NCI-H345 (cell line): ENCODE measurements around the gene BMP7.
"Not testable (repeated sequence)": the region's sequence is repeated elsewhere in the genome, so short reads cannot be mapped to it uniquely, and the experiment has no call there.

Experiments used
- DNase-seq: peaks from one replicate; lab custom pipeline; 2025; lab: John Stamatoyannopoulos, UW

Gene BMP7

GRCh38 chr20:57249073-57249472, 17.4 kb downstream of the BMP7 start:
- DNase-seq, result no peak

GRCh38 chr20:57248132-57248797, 18.2 kb downstream of the BMP7 start:
- DNase-seq, result no peak

- no peak for DNase-seq
Measured at GRCh38 chr20:57247292-57247965, 19.0 kb downstream of the BMP7 start.

GRCh38 chr20:57245997-57246396, 20.4 kb downstream of the BMP7 start:
- no peak for DNase-seq

GRCh38 chr20:57244627-57245214, 21.7 kb downstream of the BMP7 start:
- DNase-seq, result no peak

GRCh38 chr20:57244221-57244585, 22.2 kb downstream of the BMP7 start:
- no peak for DNase-seq

- DNase-seq, result peak; percentile 63
Measured at GRCh38 chr20:57243480-57244220, 22.8 kb downstream of the BMP7 start.

- no peak for DNase-seq
Measured at GRCh38 chr20:57242414-57242813, 24.0 kb downstream of the BMP7 start.

- no peak for DNase-seq
Measured at GRCh38 chr20:57241363-57241991, 25.0 kb downstream of the BMP7 start.

- no peak for DNase-seq
Measured at GRCh38 chr20:57240581-57241362, 25.7 kb downstream of the BMP7 start.

GRCh38 chr20:57239725-57240124, 26.7 kb downstream of the BMP7 start:
- DNase-seq, result not testable (repeated sequence)

GRCh38 chr20:57239324-57239723, 27.1 kb downstream of the BMP7 start:
- not testable (repeated sequence) for DNase-seq

GRCh38 chr20:57238089-57238488, 28.4 kb downstream of the BMP7 start:
- no peak for DNase-seq

GRCh38 chr20:57237585-57237953, 28.9 kb downstream of the BMP7 start:
- no peak for DNase-seq

- DNase-seq, result no peak
Measured at GRCh38 chr20:57236813-57237584, 29.4 kb downstream of the BMP7 start.

GRCh38 chr20:57234556-57235251, 31.7 kb downstream of the BMP7 start:
- DNase-seq, result peak; percentile 65

GRCh38 chr20:57231951-57232428, 34.5 kb downstream of the BMP7 start:
- peak; percentile 91 for DNase-seq

- no peak for DNase-seq
Measured at GRCh38 chr20:57231161-57231560, 35.3 kb downstream of the BMP7 start.

- no peak for DNase-seq
Measured at GRCh38 chr20:57230247-57230646, 36.2 kb downstream of the BMP7 start.

- DNase-seq, result no peak
Measured at GRCh38 chr20:57229490-57229889, 37.0 kb downstream of the BMP7 start.
